GM12878 (cell line): Measurements from ENCODE around the gene NUP214. TPM values are rescaled to one million over a fixed set of nuclear protein-coding genes. Genes with fewer than 3 reads are reported as not detected.

Experiments used
- ATAC-seq: fragments of 200-7000 bp; cut with Tn5 transposase; 3 replicates; pipeline ENCODE4 v1.9.1; 2020; ENCODE audit warnings: mild to moderate bottlenecking, moderate library complexity
- BruUV-seq: library from RNA; stranded (reverse); fragments of 400-500 nt; replicated peaks from 2 replicates; lab custom pipeline; 2021; lab: Mats Ljungman, UMichigan
- CTCF ChIA-PET: fragments of 300-600 bp; sonication (Branson Sonifier 250); formaldehyde crosslinking; extraction: SDS; loops from one replicate; lab custom pipeline; 2021; ENCODE audit warnings: inconsistent platforms; lab: Yijun Ruan, JAX
- POLR2A ChIA-PET: fragments of 350-600 bp; formaldehyde crosslinking; extraction: SDS; loops from one replicate; lab custom pipeline; 2021; ENCODE audit warnings: inconsistent platforms; lab: Charles Lee
- RAD21 ChIA-PET: fragments of 300-600 bp; sonication (Branson Sonifier 250); formaldehyde crosslinking; loops from one replicate; lab custom pipeline; 2023; ENCODE audit warnings: antibody characterized with exemption; ENCODE audit not compliant: unreplicated experiment; lab: Charles Lee
- SMC1A ChIA-PET: fragments of 300-600 bp; sonication (Branson Sonifier 250); formaldehyde crosslinking; loops from one replicate; lab custom pipeline; 2023; ENCODE audit not compliant: unreplicated experiment, uncharacterized antibody; lab: Charles Lee
- DNase-seq: peaks from one replicate; pipeline ENCODE4 v3.0.0-alpha.2; 2011; ENCODE audit warnings: low read depth, low spot score
- FAIRE-seq: peaks from 3 replicates; lab custom pipeline; 2011; peaks lifted over from hg19 to GRCh38; lab: Jason Lieb, UNC
- H2AFZ ChIP-seq: 2 replicates; pipeline ENCODE4 v1.6.0; 2011; ENCODE audit warnings: low read depth, low read length, control low read depth; ENCODE audit not compliant: control insufficient read depth
- H3K27ac ChIP-seq: 2 replicates; pipeline ENCODE4 v1.5.1; 2011; ENCODE audit warnings: control low read depth; ENCODE audit not compliant: control insufficient read depth, insufficient read depth
- H3K27me3 ChIP-seq, 2 experiments: replicated peaks in 1 of 2; 2 replicates each; pipeline versions ENCODE4 v1.6.0 to v1.6.1; 2011; ENCODE audit warnings: low read length in 1 of 2; ENCODE audit not compliant: control insufficient read depth in 2 of 2, insufficient read depth in 2 of 2
- H3K36me3 ChIP-seq, 2 experiments: 2 replicates each; pipeline ENCODE4 v1.5.1; 2011; ENCODE audit warnings: low read length in 1 of 2; ENCODE audit not compliant: control insufficient read depth in 2 of 2, insufficient read depth in 2 of 2
- H3K4me1 ChIP-seq: 2 replicates; pipeline ENCODE4 v1.6.1; 2011; ENCODE audit warnings: mild to moderate bottlenecking, low read length, moderate library complexity, mixed read lengths; ENCODE audit not compliant: control insufficient read depth, insufficient read depth
- H3K4me2 ChIP-seq: 2 replicates; pipeline ENCODE4 v1.6.0; 2011; ENCODE audit warnings: control low read depth; ENCODE audit not compliant: control insufficient read depth, insufficient read depth
- H3K4me3 ChIP-seq: fragments of 200-600 bp; sonication (generic); 2 replicates; pipeline ENCODE4 v1.5.1; 2016
- H3K79me2 ChIP-seq: 2 replicates; pipeline ENCODE4 v1.6.0; 2011; ENCODE audit warnings: low read length; ENCODE audit not compliant: control insufficient read depth, insufficient read depth
- H3K9ac ChIP-seq: 2 replicates; pipeline ENCODE4 v1.8.0; 2011; ENCODE audit warnings: low read length, control low read depth, mixed read lengths; ENCODE audit not compliant: control insufficient read depth, insufficient read depth
- H3K9me3 ChIP-seq: replicated peaks from 3 replicates; pipeline ENCODE4 v1.5.1; 2011; ENCODE audit warnings: mild to moderate bottlenecking, low read length; ENCODE audit not compliant: control insufficient read depth, insufficient read depth
- H4K20me1 ChIP-seq: 2 replicates; pipeline ENCODE4 v1.6.0; 2011; ENCODE audit not compliant: control insufficient read depth, insufficient read depth
- CHD2 ChIP-seq: IDR thresholded peaks from 2 replicates; pipeline ENCODE4 v1.6.1; 2011; ENCODE audit warnings: low read depth, low read length, improper control_type of control experiment, borderline replicate concordance
- DPF2 ChIP-seq: fragments of 450-650 bp; IDR thresholded peaks from 2 replicates; pipeline ENCODE4 v1.6.1; 2017; ENCODE audit warnings: mild to moderate bottlenecking
- FOS ChIP-seq: IDR thresholded peaks from 3 replicates; pipeline ENCODE4 v1.6.1; 2011; ENCODE audit warnings: borderline replicate concordance; ENCODE audit not compliant: insufficient read length; ENCODE audit errors: extremely low read depth
- GABPA ChIP-seq: IDR thresholded peaks from 2 replicates; pipeline ENCODE4 v1.6.1; 2014; ENCODE audit warnings: antibody characterized with exemption, low read depth, mild to moderate bottlenecking, inconsistent platforms
- HDGF ChIP-seq: fragments of 450-650 bp; IDR thresholded peaks from 2 replicates; pipeline ENCODE4 v1.6.1; 2016; ENCODE audit warnings: antibody characterized with exemption
- NR2C2 ChIP-seq: IDR thresholded peaks from 2 replicates; pipeline ENCODE4 v1.6.1; 2011; ENCODE audit warnings: borderline replicate concordance, low read depth; ENCODE audit not compliant: control insufficient read depth, insufficient read length
- WGBS: methylation state at CpG from one replicate; pipeline ENCODE4 v1.1.6; 2016; ENCODE audit warnings: low lambda C conversion rate; ENCODE audit not compliant: insufficient replicate concordance, insufficient coverage; ENCODE audit errors: missing lambda C conversion rate; 5-methylcytosine and 5-hydroxymethylcytosine counted together
- in situ Hi-C: fragments of 300-500 bp; cut with MboI; formaldehyde crosslinking; loops from 9 replicates; pipeline ENCODE4 v1.14.3; 2018; ENCODE audit warnings: mixed read lengths
- intact Hi-C: fragments of 100-400 bp; cut with micrococcal nuclease; formaldehyde crosslinking; loops from one replicate; pipeline ENCODE4 v1.14.2; 2022; ENCODE audit not compliant: unreplicated experiment
- polyA plus RNA-seq, 11 experiments: library from polyadenylated mRNA; depleted of rRNA in 4 of 11; unstranded in 6 of 11; stranded (reverse) in 5 of 11; fragments of >200 nt; fragmentation: Nextera tagmentation in 4 of 11; fragmentation: Illumina TruSeq in 1 of 11; extraction: Ambion mirVana in 4 of 11; extraction: Trizol in 1 of 11; gene quantifications; 1 replicate in 1 of 11; 2 replicates in 10 of 11; pipeline versions ENCODE4 v1.2.1 to v1.2.3, GENCODE V29; 2011 to 2016; ENCODE audit warnings: inconsistent platforms in 2 of 11, missing spikeins in 2 of 11, low read depth in 1 of 11
- small RNA-seq: library from RNA; depleted of rRNA; stranded (forward); fragments of <200 nt; gene quantifications from one replicate; pipeline ENCODE3, GENCODE V24; 2014
- total RNA-seq, 4 experiments: library from RNA; depleted of rRNA in 3 of 4; stranded (reverse); fragments of >200 nt in 3 of 4; fragmentation: Illumina TruSeq in 1 of 4; extraction: Trizol in 1 of 4; gene quantifications; 2 replicates each; pipeline versions ENCODE4 v1.2.1 to v1.2.3, GENCODE V29; 2013 to 2021

Gene NUP214
- total and polyA plus RNA-seq, 10 of the 15 experiments (the other 5 are each of a cell fraction or from before 2014, with no cell fraction given) = 11.7 to 53.8 (median 17.6) TPM

GRCh38 chr9:131282688-131283422 is 157.5 kb downstream of the NUP214 start:
- ATAC-seq (no peak), FAIRE-seq (no peak), DNase-seq (no peak)
- ChIA-PET CTCF (no interaction called here), SMC1A (no interaction called here), RAD21 (no interaction called here), POLR2A (no interaction called here)
- H3K36me3 ChIP-seq = no peaks in the 10 kb centered on the region
- no peak overlapping the region for H3K27ac ChIP-seq
- 0 out of 2 replicates have a peak, but pooled peaks cover 3% of the 10 kb centered on the region for H3K4me1 ChIP-seq
- in situ Hi-C loops (no loop called here), intact Hi-C loops (no loop called here)
- H3K9me3 ChIP-seq = no peaks in the 10 kb centered on the region
- TF ChIP-seq CHD2 (no peak), DPF2 (no peak), NR2C2 (no peak), HDGF (no peak), FOS (no peak), GABPA (no peak)
- no peak overlapping the region for H3K9ac ChIP-seq
- BruUV-seq = no TSS peak
- no peaks in the 10 kb centered on the region for H3K79me2 ChIP-seq
- peaks cover 5 to 6% of the 10 kb centered on the region in 2 experiments; a peak in 3 of 4 replicates for H3K27me3 ChIP-seq
- H4K20me1 ChIP-seq = no peaks in the 10 kb centered on the region
- no peak overlapping the region for H3K4me2 ChIP-seq
- H2AFZ ChIP-seq = no peak overlapping the region
- WGBS = 28% methylated on average over 36 of the region's 61 CpGs
- no peak overlapping the region for H3K4me3 ChIP-seq

Small RNAs within 50 kb of the gene (small RNA-seq; reads per million reads assigned to genes)
- gene RNU6-881P = not detected

Other genes starting within 250 kb of the NUP214 start
- gene QRFP, start 228.8 kb upstream of the NUP214 start, total RNA-seq (2014; rRNA removed) = not detected in 2 replicates
- gene QRFP, start 228.8 kb upstream of the NUP214 start, total RNA-seq (2014; rRNA removed; fragmentation: Illumina TruSeq; extraction: Trizol) = not detected in 2 replicates
- not detected in 2 replicates for gene QRFP, start 228.8 kb upstream of the NUP214 start, total RNA-seq (2021)
- not detected in 2 replicates for gene QRFP, start 228.8 kb upstream of the NUP214 start, polyA plus RNA-seq (2011; rRNA removed)
- not detected in 2 replicates for gene QRFP, start 228.8 kb upstream of the NUP214 start, polyA plus RNA-seq (2014; fragmentation: Illumina TruSeq; extraction: Trizol)
- gene QRFP, start 228.8 kb upstream of the NUP214 start, polyA plus RNA-seq (2014; fragmentation: Nextera tagmentation; extraction: Ambion mirVana) = not detected
- gene QRFP, start 228.8 kb upstream of the NUP214 start, polyA plus RNA-seq (2014; rRNA removed) = not detected in 2 replicates
- not detected for gene QRFP, start 228.8 kb upstream of the NUP214 start, polyA plus RNA-seq (2016; fragmentation: Nextera tagmentation; extraction: Ambion mirVana)
- 2.5 TPM in 1 of 2 replicates, not detected in the other for gene FIBCD1, start 186.3 kb upstream of the NUP214 start, total RNA-seq (2014; rRNA removed)
- gene FIBCD1, start 186.3 kb upstream of the NUP214 start, total RNA-seq (2014; rRNA removed; fragmentation: Illumina TruSeq; extraction: Trizol) = not detected in 2 replicates
- 0.08 and 0.95 TPM in 2 replicates for gene FIBCD1, start 186.3 kb upstream of the NUP214 start, total RNA-seq (2021)
- gene FIBCD1, start 186.3 kb upstream of the NUP214 start, polyA plus RNA-seq (2011; rRNA removed) = 0.07 TPM in 1 of 2 replicates, not detected in the other
- gene FIBCD1, start 186.3 kb upstream of the NUP214 start, polyA plus RNA-seq (2014; fragmentation: Illumina TruSeq; extraction: Trizol) = not detected in 2 replicates
- not detected for gene FIBCD1, start 186.3 kb upstream of the NUP214 start, polyA plus RNA-seq (2014; fragmentation: Nextera tagmentation; extraction: Ambion mirVana)
- 0.04 and 0.41 TPM in 2 replicates for gene FIBCD1, start 186.3 kb upstream of the NUP214 start, polyA plus RNA-seq (2014; rRNA removed)
- under 1 TPM in 1 of 2 experiments, not detected in 1; 0.44 TPM for gene FIBCD1, start 186.3 kb upstream of the NUP214 start, polyA plus RNA-seq (2016; fragmentation: Nextera tagmentation; extraction: Ambion mirVana)
- under 0.01 TPM in 1 of 2 replicates, not detected in the other for gene LAMC3, start 116.4 kb upstream of the NUP214 start, total RNA-seq (2014; rRNA removed)
- gene LAMC3, start 116.4 kb upstream of the NUP214 start, total RNA-seq (2014; rRNA removed; fragmentation: Illumina TruSeq; extraction: Trizol) = not detected in 2 replicates
- gene LAMC3, start 116.4 kb upstream of the NUP214 start, total RNA-seq (2021) = 0.08 TPM in 1 of 2 replicates, not detected in the other
- gene LAMC3, start 116.4 kb upstream of the NUP214 start, polyA plus RNA-seq (2011; rRNA removed) = not detected in 2 replicates
- gene LAMC3, start 116.4 kb upstream of the NUP214 start, polyA plus RNA-seq (2014; fragmentation: Illumina TruSeq; extraction: Trizol) = not detected in 2 replicates
- not detected for gene LAMC3, start 116.4 kb upstream of the NUP214 start, polyA plus RNA-seq (2014; fragmentation: Nextera tagmentation; extraction: Ambion mirVana)
- gene LAMC3, start 116.4 kb upstream of the NUP214 start, polyA plus RNA-seq (2014; rRNA removed) = not detected in 2 replicates
- not detected for gene LAMC3, start 116.4 kb upstream of the NUP214 start, polyA plus RNA-seq (2016; fragmentation: Nextera tagmentation; extraction: Ambion mirVana)
- not detected in 2 replicates for gene AIF1L, start 29.1 kb upstream of the NUP214 start, total RNA-seq (2014; rRNA removed)
- gene AIF1L, start 29.1 kb upstream of the NUP214 start, total RNA-seq (2014; rRNA removed; fragmentation: Illumina TruSeq; extraction: Trizol) = not detected in 2 replicates
- 0.15 TPM in 1 of 2 replicates, not detected in the other for gene AIF1L, start 29.1 kb upstream of the NUP214 start, total RNA-seq (2021)
- gene AIF1L, start 29.1 kb upstream of the NUP214 start, polyA plus RNA-seq (2011; rRNA removed) = 0.07 TPM in 1 of 2 replicates, not detected in the other
- not detected in 2 replicates for gene AIF1L, start 29.1 kb upstream of the NUP214 start, polyA plus RNA-seq (2014; fragmentation: Illumina TruSeq; extraction: Trizol)
- gene AIF1L, start 29.1 kb upstream of the NUP214 start, polyA plus RNA-seq (2014; fragmentation: Nextera tagmentation; extraction: Ambion mirVana) = not detected
- not detected in 2 replicates for gene AIF1L, start 29.1 kb upstream of the NUP214 start, polyA plus RNA-seq (2014; rRNA removed)
- under 1 TPM in 1 of 2 experiments, not detected in 1; 0.08 TPM for gene AIF1L, start 29.1 kb upstream of the NUP214 start, polyA plus RNA-seq (2016; fragmentation: Nextera tagmentation; extraction: Ambion mirVana)
- 19.2 and 20.1 TPM in 2 replicates for gene FAM78A, start 150.9 kb downstream of the NUP214 start, total RNA-seq (2014; rRNA removed)
- 10.5 and 11.0 TPM in 2 replicates for gene FAM78A, start 150.9 kb downstream of the NUP214 start, total RNA-seq (2014; rRNA removed; fragmentation: Illumina TruSeq; extraction: Trizol)
- 25.1 and 25.4 TPM in 2 replicates for gene FAM78A, start 150.9 kb downstream of the NUP214 start, total RNA-seq (2021)
- 13.7 and 32.5 TPM in 2 replicates for gene FAM78A, start 150.9 kb downstream of the NUP214 start, polyA plus RNA-seq (2011; rRNA removed)
- gene FAM78A, start 150.9 kb downstream of the NUP214 start, polyA plus RNA-seq (2014; fragmentation: Illumina TruSeq; extraction: Trizol) = 5.4 and 13.4 TPM in 2 replicates
- gene FAM78A, start 150.9 kb downstream of the NUP214 start, polyA plus RNA-seq (2014; fragmentation: Nextera tagmentation; extraction: Ambion mirVana) = under 1 TPM; 0.18 to 0.66 TPM
- 19.4 and 23.5 TPM in 2 replicates for gene FAM78A, start 150.9 kb downstream of the NUP214 start, polyA plus RNA-seq (2014; rRNA removed)
- 10 to 100 TPM in 1 of 2 experiments, 1 to 10 TPM in 1; 6.7 to 10.1 TPM for gene FAM78A, start 150.9 kb downstream of the NUP214 start, polyA plus RNA-seq (2016; fragmentation: Nextera tagmentation; extraction: Ambion mirVana)
- 0.38 and 0.40 TPM in 2 replicates for gene PLPP7, start 164.1 kb downstream of the NUP214 start, total RNA-seq (2014; rRNA removed)
- 0.09 and 0.31 TPM in 2 replicates for gene PLPP7, start 164.1 kb downstream of the NUP214 start, total RNA-seq (2014; rRNA removed; fragmentation: Illumina TruSeq; extraction: Trizol)
- 0.72 and 0.97 TPM in 2 replicates for gene PLPP7, start 164.1 kb downstream of the NUP214 start, total RNA-seq (2021)
- gene PLPP7, start 164.1 kb downstream of the NUP214 start, polyA plus RNA-seq (2011; rRNA removed) = not detected in 2 replicates
- not detected in 2 replicates for gene PLPP7, start 164.1 kb downstream of the NUP214 start, polyA plus RNA-seq (2014; fragmentation: Illumina TruSeq; extraction: Trizol)
- gene PLPP7, start 164.1 kb downstream of the NUP214 start, polyA plus RNA-seq (2014; fragmentation: Nextera tagmentation; extraction: Ambion mirVana) = under 1 TPM in 1 of 2 experiments, not detected in 1; 0.05 TPM
- gene PLPP7, start 164.1 kb downstream of the NUP214 start, polyA plus RNA-seq (2014; rRNA removed) = 0.12 and 0.25 TPM in 2 replicates
- gene PLPP7, start 164.1 kb downstream of the NUP214 start, polyA plus RNA-seq (2016; fragmentation: Nextera tagmentation; extraction: Ambion mirVana) = 1 to 10 TPM in 1 of 2 experiments, under 1 TPM in 1; 0.68 to 1.0 TPM